HS-27A (cell line): ENCODE measurements around the gene DDI2.

Source experiments
- DNase-seq: peaks from one replicate; pipeline ENCODE4 v3.0.0-alpha.2; 2012; ENCODE audit warnings: low read depth, missing footprints

The DDI2 gene

GRCh38 chr1:15703562-15703961, 86.3 kb downstream of the DDI2 start:
- DNase-seq = no peak

DNA sequence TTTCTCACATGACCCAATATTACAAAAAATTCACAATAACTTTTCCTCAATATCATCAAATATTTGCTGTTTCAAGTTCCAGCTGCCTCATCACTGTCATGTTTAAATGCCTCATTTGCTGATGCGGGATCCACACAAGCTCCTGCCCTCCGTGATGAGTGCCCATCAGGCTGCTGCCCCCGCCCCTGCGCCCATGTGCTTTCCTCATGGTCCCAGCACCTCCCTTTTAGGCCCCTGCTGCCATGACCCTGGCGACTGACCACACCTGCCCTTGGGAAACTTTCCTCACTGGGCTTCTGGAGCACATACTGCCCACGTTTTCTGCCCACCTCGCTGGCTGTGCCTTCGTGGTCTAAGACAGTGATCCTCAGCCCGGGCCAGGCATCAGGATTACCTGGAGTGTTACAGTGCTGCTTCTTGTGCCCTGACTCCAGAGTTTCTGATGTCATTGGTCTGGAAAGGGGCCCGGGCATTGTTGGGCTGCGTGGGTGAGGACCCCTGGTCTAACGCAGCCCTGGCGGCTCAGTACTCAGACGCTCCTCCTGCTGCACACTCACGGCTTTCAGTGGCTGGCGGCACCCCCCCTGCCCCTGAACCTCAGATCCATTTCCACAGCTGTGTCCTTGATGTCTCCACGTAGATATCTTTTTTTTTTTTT, 87.4 kb downstream of the DDI2 start:
- DNase-seq = no peak

DNA sequence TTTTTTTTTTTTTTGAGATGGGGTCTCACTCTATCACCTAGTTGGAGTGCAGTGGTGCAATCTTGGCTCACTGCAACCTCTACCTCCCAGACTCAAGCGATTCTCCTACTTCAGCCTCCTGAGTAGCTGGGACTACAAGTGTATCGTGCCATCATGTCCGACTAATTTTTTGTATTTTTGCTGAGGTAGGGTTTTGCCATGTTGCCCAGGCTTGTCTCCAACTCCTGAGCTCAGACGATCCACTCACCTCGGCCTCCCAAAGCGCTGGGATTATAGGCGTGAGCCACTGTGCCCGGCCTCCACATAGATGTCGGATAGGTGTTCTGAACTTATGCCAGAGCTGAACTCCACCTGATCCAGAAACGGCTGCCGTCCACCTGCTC, 87.9 kb downstream of the DDI2 start:
- no peak for DNase-seq

- DNase-seq = no peak
These were observed 89.5 kb downstream of the DDI2 start for GRCh38 chr1:15706751-15707150.

- DNase-seq = no peak
These were observed 90.1 kb downstream of the DDI2 start for GRCh38 chr1:15707239-15707925.

DNA sequence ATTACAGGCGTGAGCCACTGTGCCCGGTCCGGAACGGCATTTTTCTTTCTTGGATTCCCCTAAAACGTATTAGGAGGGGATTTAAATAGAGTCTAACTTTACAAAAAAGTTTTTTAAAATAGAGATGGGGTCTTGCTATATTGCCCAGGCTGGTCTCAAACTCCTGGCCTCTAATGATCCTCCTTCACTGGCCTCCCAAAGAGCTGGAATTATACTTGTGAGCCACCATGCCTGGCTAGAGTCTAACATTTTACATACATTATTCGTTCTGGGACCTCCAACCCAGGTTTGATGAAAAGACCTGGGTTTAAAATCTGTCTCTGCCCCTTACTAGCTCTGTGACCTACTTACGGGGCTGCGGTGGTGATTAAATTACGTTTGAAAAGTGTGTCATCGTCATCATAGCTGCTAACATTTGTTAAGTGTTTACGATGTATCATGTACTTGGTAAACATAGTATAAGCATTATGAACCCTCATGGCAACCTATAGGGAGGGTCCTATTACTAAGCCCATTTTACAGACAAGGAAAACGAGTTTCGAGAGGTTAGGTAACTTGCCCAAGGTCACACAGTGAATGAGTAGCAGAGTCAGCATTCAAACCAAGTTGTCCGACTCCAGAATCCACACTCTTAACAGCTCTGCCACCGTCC, 91.4 kb downstream of the DDI2 start:
- no peak for DNase-seq

DNA sequence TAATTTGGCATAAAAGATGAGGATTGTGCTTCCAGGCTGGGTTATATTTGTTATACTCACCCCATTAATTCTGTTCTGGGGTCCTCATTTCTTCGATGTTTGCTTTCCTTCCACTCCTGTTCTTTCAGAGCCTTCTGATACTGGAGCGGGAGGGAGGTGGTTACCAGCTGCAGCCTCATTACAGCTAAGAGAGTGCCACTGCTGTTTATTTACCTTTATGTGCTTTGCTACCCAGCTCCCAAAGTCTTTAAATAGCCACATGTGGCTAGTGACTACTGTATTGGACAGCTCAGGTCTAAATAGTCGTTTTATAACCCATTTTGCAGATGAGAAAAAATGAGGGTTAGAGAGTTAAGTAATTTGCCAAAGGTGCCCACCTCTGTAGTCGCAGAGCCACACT, 92.0 kb downstream of the DDI2 start:
- DNase-seq = no peak

- DNase-seq = no peak
These were observed 94.9 kb downstream of the DDI2 start for GRCh38 chr1:15712168-15712567.

DNA sequence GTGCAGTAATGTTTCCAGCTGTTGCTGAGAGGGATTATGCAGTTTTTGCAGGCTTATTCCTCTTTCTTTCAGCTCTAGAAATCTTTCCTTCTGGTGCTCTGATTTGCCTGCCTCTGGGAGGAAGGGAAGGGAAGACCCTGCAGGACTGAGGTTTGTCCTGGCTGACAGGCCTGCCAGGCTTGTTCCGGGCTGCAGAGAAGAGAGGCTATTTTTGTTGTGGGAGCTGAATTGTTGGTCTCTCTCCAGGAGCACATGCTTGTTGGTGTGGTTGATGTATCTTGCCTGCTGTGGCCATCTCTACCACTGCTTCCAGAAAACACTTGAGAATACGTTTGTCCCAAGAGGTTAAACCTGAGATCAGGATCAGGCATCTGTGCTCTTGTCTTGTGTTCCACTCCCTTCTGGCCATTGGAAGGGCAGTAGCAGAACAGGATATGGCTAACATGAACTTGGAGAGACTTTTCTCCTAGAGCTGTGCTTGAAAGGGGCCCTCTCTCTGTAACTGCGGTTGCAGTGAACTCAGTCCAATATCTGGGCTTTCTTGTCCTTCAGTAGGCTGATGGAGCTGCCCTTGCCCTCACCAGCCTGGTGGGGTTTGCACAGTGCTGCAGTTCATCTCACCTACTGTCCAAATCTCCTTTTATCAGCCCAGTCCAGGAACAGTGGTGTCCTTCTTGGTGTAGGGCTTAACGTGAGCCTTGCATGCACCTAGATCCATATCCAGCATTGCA, 97.3 kb downstream of the DDI2 start:
- no peak for DNase-seq

DNA sequence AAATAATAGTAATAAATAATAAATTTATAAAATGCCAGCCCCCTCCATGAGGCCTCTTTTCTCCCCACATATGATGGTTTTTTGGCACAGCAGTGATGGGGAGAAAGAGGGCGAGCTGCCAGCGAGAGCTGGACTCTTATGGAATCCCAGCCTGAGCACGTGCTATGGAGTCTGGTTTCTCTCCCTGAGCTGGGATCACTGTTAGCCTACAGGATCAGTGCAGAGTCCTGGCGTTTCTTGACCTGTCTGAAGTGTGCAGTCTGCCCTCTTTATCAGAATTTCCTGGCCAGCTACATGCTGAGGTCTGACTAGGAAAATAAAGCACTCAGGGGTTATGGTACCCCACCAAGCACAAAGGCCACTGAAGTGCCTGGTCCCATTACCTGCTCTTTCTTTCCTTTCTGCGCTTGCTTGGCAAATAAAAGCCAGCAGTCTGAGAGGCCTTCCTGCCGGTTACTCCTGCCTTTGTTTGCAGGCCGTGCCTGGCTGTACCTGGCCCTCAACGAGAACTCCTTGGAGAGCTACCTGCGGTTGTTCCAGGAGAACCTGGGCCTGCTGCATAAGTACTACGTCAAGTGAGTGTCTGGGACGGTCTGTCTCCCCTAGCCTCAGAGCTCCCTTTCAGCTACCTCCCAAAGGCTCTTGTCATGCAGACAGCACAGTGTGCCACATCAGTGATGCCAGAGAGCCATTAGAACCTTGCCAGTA, 100.3 kb downstream of the DDI2 start:
- no peak for DNase-seq

DNA sequence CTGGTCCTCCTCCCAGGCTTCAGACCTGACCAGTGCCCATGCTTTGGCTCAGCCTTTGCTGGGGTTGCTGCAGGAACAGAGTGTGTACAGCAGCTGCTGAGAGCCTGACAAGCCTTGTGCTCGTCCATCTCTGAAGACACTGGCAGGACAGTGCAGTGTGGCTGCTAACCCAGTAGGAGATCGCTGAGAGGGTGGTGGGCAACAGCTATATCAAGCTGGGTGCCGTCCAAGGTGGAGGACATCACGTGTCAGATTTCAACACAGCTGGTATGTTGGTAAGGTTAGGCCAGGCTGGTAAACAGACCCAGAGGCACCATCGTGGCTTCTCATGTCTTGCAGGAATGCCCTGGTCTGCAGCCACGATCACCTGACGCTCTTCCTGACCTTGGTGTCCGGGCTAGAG, 100.9 kb downstream of the DDI2 start:
- DNase-seq = no peak
